ENCODE results near the gene EPX.

The EPX gene

GRCh38 chr17:58184308-58184985 is 8.1 kb upstream of the EPX start:
- TF ChIP-seq CTCF (IDR thresholded peaks at IDR 0.05; ENCODE audit: insufficient read depth, low read depth, low read length, missing control alignments): no peak
- no peak overlapping the region for H3K4me3 ChIP-seq (ENCODE audit: low read depth, low read length)
- no peak for DNase-seq (ENCODE audit: low read depth)

GRCh38 chr17:58184986-58185761 is 7.4 kb upstream of the EPX start:
- H3K4me3 ChIP-seq (ENCODE audit: low read depth, low read length): no peak overlapping the region
- no peak for TF ChIP-seq CTCF (IDR thresholded peaks at IDR 0.05; ENCODE audit: insufficient read depth, low read depth, low read length, missing control alignments)
- no peak for DNase-seq (ENCODE audit: low read depth)

GRCh38 chr17:58186591-58186990 is 5.9 kb upstream of the EPX start:
- no peak for DNase-seq (ENCODE audit: low read depth)
- no peak for TF ChIP-seq CTCF (IDR thresholded peaks at IDR 0.05; ENCODE audit: insufficient read depth, low read depth, low read length, missing control alignments)
- H3K4me3 ChIP-seq (ENCODE audit: low read depth, low read length): no peak overlapping the region

- no peak overlapping the region for H3K4me3 ChIP-seq (ENCODE audit: low read depth, low read length)
- no peak for TF ChIP-seq CTCF (IDR thresholded peaks at IDR 0.05; ENCODE audit: insufficient read depth, low read depth, low read length, missing control alignments)
- no peak for DNase-seq (ENCODE audit: low read depth)
Observed at GRCh38 chr17:58187063-58187462, 5.5 kb upstream of the EPX start.

- DNase-seq (ENCODE audit: low read depth): no peak
- no peak overlapping the region for H3K4me3 ChIP-seq (ENCODE audit: low read depth, low read length)
- no peak for TF ChIP-seq CTCF (IDR thresholded peaks at IDR 0.05; ENCODE audit: insufficient read depth, low read depth, low read length, missing control alignments)
Observed at GRCh38 chr17:58187675-58188074, 4.9 kb upstream of the EPX start.

GRCh38 chr17:58189436-58190146 is 2.9 kb upstream of the EPX start:
- no peak overlapping the region for H3K4me3 ChIP-seq (ENCODE audit: low read depth, low read length)
- no peak for TF ChIP-seq CTCF (IDR thresholded peaks at IDR 0.05; ENCODE audit: insufficient read depth, low read depth, low read length, missing control alignments)
- DNase-seq (ENCODE audit: low read depth): no peak
